Kidney epithelial cell (primary cell): ENCODE data around the gene RBM25. TPM values are rescaled to one million over a fixed set of nuclear protein-coding genes. Genes with fewer than 3 reads are reported as not detected.
A peak's percentile ranks its signal among the peaks of the same experiment; 100 is the strongest.

Source experiments
- DNase-seq: peaks from one replicate; pipeline ENCODE4 v3.0.0-alpha.2; 2010; ENCODE audit warnings: low read depth
- H3K27me3 ChIP-seq: 2 replicates; pipeline ENCODE4 v1.6.0; 2011; ENCODE audit warnings: low read length; ENCODE audit not compliant: control insufficient read depth, insufficient read depth
- H3K36me3 ChIP-seq: 2 replicates; pipeline ENCODE4 v1.5.1; 2011; ENCODE audit warnings: low read length; ENCODE audit not compliant: control insufficient read depth, insufficient read depth
- H3K4me3 ChIP-seq: 2 replicates; pipeline ENCODE4 v1.5.1; 2011; ENCODE audit warnings: low read depth, mild to moderate bottlenecking, control low read depth, low read length
- total RNA-seq: library from RNA; depleted of rRNA; stranded (reverse); fragments of >200 nt; gene quantifications from 2 replicates; pipeline ENCODE4 v1.2.3, GENCODE V29; 2015
- TF ChIP-seq, protein P1 (sequence below): IDR thresholded peaks from 2 replicates; pipeline ENCODE4 v1.5.1; 2011; ENCODE audit warnings: mild to moderate bottlenecking, moderate library complexity, low read length, control low read depth, inconsistent platforms; ENCODE audit not compliant: insufficient read depth, poor library complexity, severe bottlenecking

RBM25 gene
- total RNA-seq, 1 donor from 2014 or later, result 30.8 TPM

GRCh38 chr14:73173092-73173735 is 114.9 kb downstream of the RBM25 start:
- peaks cover 1% of the 10 kb centered on the region for H3K36me3 ChIP-seq
- DNase-seq, result peak; percentile 10
- TF ChIP-seq, protein P1, sequence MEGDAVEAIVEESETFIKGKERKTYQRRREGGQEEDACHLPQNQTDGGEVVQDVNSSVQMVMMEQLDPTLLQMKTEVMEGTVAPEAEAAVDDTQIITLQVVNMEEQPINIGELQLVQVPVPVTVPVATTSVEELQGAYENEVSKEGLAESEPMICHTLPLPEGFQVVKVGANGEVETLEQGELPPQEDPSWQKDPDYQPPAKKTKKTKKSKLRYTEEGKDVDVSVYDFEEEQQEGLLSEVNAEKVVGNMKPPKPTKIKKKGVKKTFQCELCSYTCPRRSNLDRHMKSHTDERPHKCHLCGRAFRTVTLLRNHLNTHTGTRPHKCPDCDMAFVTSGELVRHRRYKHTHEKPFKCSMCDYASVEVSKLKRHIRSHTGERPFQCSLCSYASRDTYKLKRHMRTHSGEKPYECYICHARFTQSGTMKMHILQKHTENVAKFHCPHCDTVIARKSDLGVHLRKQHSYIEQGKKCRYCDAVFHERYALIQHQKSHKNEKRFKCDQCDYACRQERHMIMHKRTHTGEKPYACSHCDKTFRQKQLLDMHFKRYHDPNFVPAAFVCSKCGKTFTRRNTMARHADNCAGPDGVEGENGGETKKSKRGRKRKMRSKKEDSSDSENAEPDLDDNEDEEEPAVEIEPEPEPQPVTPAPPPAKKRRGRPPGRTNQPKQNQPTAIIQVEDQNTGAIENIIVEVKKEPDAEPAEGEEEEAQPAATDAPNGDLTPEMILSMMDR, result peak; percentile 50
- H3K27me3 ChIP-seq, result no peaks in the 10 kb centered on the region
- no peak overlapping the region for H3K4me3 ChIP-seq

Other genes with a start within 250 kb of the RBM25 start
- 0.79 TPM in 1 of 2 replicates, not detected in the other for gene DPF3, start 164.4 kb upstream of the RBM25 start, total RNA-seq
- gene DCAF4, start 132.1 kb upstream of the RBM25 start, total RNA-seq, result 23.1 and 45.8 TPM in 2 replicates
- gene ZFYVE1, start 31.4 kb upstream of the RBM25 start, total RNA-seq, result 18.4 and 20.4 TPM in 2 replicates
- 66.4 and 73.6 TPM in 2 replicates for gene PSEN1, start 78.0 kb downstream of the RBM25 start, total RNA-seq
- gene PAPLN, start 179.0 kb downstream of the RBM25 start, total RNA-seq, result 23.3 and 31.9 TPM in 2 replicates